C1 segment of cervical spinal cord (tissue), 14 donors: Measurements from ENCODE around the gene SAXO2.
"Not testable (repeated sequence)": the region's sequence is repeated elsewhere in the genome, so short reads cannot be mapped to it uniquely, and the experiment has no call there.

Experiments
- DNase-seq, 14 donors: peaks; one replicate each; lab custom pipeline; 2025; lab: John Stamatoyannopoulos, UW

Gene SAXO2

GRCh38 chr15:82284381-82284780, 21.8 kb downstream of the SAXO2 start:
- DNase-seq = not testable (repeated sequence)

DNA sequence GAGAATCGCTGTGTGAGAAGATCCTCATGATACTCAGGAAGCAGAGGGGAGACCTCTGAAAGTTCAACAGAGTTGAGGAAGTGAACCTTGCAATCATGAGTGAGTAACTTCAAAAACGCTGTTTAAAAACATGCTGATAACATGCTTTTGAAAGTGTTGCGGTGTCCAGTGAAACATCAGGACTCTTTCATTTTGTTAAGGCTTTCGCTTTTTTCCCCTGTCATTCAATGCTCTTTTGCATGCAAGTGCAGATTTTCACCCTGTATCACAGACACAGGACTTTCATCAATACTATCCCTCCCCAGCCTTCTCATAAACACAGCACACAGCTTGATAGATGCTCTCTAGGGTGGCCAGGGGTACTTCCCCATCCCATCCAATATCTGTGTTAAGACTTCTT, 23.9 kb downstream of the SAXO2 start:
- not testable (repeated sequence) for DNase-seq

- not testable (repeated sequence) for DNase-seq
Observed at GRCh38 chr15:82288202-82288601, 25.6 kb downstream of the SAXO2 start.

- no peak for DNase-seq
Observed at GRCh38 chr15:82292271-82292670, 29.7 kb downstream of the SAXO2 start.

DNA sequence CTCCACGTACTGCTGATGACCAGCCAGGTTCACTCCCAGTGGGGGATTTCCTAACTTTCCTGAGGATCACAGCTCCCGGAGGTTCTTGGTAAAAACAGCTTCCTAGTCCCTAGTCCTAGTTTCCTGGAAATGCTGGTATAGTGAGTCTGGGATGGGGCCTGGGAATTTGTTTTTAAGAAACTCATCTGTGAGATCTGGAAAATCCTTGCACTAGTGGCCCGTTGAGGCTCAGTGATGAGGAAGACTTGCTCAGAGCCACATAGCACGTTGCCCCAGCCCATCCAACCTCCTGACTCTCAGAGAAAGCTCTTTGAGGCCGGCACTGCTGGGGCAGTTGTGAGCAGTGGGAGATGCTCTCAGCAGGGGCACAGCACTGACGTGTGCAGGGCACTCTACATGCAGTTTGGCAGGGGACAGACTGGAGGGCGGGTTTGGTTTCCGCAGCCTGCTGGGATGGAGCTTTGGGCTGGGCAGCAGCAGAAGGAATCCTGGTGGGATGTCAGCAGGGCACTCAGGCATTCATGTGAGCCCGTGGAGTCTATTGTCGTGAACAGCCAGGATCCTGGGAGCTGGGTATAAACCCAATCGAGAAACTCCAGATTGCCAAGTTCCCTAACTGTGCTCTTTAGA, 31.6 kb downstream of the SAXO2 start:
- no peak for DNase-seq

- DNase-seq = no peak
Observed at GRCh38 chr15:82297546-82297945, 34.9 kb downstream of the SAXO2 start.

- DNase-seq = no peak
Observed at GRCh38 chr15:82298032-82298431, 35.4 kb downstream of the SAXO2 start.

DNA sequence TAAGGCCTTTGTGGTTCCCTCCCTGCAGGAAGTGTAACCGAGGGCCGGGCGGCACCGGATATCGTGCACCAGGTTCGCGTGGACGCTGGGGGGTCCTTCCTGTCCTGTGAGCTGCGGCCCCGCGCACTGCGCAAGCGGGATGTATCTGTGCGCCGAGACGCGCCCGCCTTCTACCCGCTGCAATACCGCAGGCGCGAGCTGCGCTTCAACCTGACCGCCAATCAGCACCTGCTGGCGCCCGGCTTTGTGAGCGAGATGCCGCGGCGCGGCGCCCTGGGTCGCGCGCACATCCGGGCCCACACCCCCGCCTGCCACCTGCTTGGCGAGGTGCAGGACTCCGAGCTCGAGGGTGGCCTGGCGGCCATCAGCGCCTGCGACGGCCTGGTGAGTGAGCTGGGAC, 35.9 kb downstream of the SAXO2 start:
- no peak for DNase-seq

DNA sequence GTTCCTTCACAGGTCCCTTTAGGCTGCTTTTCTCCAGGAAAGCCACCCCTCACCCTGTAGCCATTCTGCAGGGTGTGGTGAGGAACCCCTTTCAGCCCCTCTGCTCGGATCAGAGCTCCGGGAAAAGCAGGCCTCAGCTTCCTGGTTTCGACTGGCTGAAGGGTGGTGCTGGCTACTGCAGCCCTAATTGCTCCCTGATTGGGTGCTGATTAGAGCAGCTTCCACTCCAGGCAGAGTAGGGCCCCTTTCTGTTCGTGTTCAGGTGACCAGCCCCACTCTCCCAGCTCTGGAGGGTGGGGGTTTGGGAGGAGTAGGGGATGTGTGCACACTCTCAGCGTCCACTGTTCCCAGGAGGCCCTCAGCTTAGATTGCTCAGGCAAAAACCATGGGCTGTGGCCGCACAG, 36.9 kb downstream of the SAXO2 start:
- DNase-seq = not testable (repeated sequence)

DNA sequence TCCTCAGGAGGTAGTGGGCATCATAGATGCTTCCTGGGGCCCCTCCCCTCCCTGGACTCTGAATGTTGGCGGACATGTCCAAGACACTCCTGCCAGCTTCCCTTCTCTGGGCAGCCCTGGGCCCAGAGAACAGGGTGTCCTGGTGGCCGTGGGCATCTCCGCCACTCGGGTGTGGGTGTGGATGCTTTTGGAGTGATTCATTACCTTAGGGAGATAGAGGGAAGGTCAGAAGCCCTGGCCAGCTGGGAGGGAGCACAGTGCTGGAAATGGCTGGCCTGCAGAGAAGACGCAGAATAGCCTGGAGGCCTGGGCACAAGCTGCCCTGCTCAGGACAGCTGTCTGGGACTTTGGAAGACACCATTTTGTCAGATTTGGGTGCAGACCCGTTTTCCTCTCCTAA, 37.7 kb downstream of the SAXO2 start:
- DNase-seq = not testable (repeated sequence)

GRCh38 chr15:82300883-82301282, 38.3 kb downstream of the SAXO2 start:
- no peak for DNase-seq

DNA sequence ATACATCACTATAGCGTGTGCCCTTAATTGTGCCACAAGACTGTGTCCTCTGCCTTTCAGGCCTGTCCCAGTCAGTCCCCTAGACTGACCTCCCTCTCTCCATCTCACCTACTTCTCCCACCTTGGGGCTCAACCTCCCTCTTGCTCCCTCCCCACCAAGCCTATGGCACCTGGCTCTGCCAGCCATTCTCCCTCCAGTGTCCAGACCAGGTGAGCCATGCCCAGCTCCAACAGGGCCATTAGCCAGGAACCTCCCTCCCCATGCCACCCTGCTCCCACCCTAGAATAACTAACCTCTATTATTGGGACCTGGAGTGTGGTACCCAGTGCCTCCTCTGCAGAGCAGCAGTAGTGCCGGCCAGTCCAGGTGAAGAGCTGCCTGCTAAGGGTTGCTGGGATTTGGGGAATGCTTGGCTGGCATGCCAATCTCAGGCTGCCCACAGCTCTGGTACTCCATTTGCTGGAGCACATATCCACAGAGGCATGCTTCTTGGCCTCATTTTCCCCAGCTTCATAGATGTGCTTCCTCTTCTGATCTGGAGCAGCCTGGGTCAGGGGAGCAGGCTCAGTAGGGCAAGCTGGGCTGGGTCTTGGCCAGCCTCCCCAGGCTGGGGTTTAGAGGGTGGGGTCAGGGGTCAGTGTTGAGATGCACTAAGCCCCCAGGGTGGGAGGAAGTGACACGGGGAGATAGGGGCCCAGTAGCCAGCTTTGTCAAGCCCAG, 38.8 kb downstream of the SAXO2 start:
- DNase-seq = no peak

DNA sequence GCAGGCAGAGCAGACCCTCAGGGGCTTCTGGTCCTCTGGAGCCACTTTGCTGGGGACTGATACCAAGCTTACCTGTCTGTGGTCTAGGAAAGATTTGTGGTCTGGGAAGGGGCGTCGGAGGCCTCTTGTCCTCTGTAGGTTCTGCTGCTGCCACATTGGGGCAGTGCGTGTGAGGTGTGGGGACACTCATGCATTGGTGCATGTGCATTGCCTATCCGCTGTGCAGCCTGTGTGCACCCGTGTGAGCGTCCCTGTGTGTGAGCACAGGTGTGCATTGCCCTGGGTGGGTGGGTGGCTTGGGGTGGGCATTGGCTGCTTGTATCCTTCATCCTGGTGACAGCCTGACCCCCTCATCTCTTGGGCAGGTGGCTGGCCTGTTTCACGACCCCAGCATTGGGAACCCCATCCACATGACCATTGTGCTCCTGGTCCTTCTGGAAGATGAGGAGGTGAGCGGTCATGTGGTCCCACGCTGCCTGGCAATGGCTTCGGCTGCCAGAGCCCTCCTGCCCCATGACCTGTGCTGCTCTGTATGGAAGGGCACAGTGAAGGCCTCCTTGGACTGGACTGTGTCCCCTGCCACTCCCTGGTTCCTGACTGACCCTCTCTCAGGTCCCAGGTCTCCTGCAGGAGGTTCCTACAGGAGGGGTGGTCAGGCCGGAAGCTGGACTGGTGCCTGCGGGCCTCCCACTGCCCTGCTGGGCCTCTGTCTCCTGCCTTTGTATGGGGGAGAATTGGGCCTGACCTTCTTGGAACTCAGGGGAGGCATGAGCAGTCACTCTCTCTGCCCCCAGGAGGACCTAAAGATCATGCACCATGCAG, 41.5 kb downstream of the SAXO2 start:
- no peak for DNase-seq

GRCh38 chr15:82304778-82305090, 42.1 kb downstream of the SAXO2 start:
- DNase-seq = no peak

- no peak for DNase-seq
Observed at GRCh38 chr15:82305621-82306048, 43.0 kb downstream of the SAXO2 start.

- DNase-seq = no peak
Observed at GRCh38 chr15:82306791-82307713, 44.4 kb downstream of the SAXO2 start.

DNA sequence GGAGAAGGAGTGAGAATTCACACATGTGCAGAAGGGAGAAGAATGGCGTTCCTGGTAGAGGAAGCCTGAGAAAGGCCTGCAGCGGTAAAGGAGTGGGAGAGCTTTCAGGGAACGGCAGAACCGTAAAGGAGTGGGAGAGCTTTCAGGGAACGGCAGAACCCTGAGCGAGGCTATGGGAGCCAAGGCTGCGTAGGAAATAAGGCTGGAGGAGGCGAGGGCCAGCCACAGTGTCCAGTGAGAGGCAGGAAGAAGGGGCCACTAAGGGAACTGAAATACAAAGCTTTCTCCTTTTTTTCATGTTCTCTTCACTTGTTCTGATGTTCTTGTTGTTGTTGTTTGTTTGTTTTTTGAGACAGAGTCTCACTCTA, 45.1 kb downstream of the SAXO2 start:
- no peak for DNase-seq

DNA sequence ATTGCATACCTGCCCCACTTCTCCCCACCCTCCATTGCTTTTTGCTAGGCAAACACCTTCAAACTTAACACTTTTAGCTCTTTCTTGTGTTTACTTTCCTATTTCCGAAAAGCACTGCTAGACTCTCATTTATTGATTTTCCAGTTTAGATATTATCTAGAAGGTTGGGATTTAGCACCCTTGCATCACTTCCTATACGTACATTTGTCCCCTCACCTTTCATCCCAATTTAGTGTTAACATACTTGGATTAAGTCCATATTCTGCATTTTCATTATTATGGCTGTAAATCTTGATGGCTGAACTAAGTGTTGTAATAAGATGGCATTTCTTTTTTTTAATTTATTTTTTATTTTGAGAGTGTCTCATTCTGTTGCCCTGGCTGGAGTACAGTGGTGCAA, 47.2 kb downstream of the SAXO2 start:
- no peak for DNase-seq

- DNase-seq = not testable (repeated sequence)
Observed at GRCh38 chr15:82311321-82311720, 48.7 kb downstream of the SAXO2 start.

DNA sequence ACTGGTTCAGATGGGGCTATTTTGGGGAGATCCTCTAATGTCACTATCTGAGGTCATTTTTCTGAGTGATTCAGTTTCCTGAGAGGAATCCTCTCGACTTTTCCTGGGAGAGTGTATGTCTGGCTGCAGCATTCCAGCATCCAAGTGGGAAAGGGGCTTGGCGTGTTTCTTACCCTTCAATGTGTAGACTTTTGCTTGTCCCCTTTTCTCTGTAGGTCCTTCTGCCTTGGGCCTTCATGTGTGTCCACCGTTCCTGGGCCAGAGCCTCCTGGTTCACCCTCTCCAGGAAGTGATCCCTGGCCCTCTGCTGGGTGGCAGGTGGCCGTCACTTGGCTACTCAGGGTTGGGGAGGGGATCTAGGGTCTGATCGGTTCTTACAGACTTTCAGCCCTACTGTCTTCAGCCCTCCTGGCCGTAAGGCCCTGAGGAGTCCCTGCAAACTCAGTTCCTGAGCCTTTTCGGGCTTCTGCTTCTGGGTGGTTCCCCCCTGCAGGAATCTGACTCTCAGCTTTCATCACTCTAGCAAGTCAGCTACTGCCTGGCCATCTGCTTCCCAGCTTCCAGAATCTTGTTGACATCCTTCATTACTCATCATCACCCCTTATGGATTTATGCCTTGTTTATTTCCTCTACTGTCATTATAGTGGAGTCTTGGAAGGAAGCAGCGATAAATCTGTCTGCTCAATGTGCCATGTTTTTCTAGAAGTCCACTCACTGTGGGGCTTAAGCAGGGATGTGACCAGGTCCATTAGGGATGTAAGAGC, 50.1 kb downstream of the SAXO2 start:
- no peak for DNase-seq

DNA sequence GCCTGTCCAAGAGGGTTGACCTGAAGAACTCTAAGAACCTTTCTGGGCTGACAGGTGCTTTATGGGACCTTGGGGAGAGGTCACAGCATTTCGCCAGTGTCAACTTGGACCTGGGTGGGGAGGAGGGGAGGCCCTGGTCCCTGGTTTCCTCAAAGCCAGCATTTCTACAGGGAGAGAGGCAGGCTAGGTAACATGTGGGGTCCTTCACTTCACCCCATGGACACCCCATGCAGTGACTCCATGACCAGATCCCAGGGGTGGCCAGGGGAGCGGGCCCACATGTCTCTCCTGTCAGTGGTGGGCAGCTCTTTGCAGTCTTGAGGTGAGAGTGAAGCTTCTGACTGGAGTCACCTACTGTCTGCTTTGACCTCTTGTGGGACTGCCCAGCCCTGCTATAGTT, 50.8 kb downstream of the SAXO2 start:
- DNase-seq = no peak
